Esophagus squamous epithelium (tissue), 4 donors: ENCODE measurements around the gene ACVR2B.

Experiments used
- POLR2A ChIP-seq, 4 donors: fragments of 450-650 bp; IDR thresholded peaks; one replicate each; pipeline ENCODE4 v1.6.1; 2017; ENCODE audit warnings: antibody characterized with exemption in 4 of 4, mild to moderate bottlenecking in 4 of 4, moderate library complexity in 3 of 4
- TF ChIP-seq, protein P1 (sequence below), 6 experiments: fragments of 450-650 bp in 4 of 6; fragments of 200-600 bp in 2 of 6; sonication (generic) in 2 of 6; IDR thresholded peaks; one replicate each; pipeline ENCODE4 v1.5.1; 2016 to 2019; ENCODE audit warnings: antibody characterized with exemption in 6 of 6, mild to moderate bottlenecking in 4 of 6, moderate library complexity in 4 of 6

DNA sequence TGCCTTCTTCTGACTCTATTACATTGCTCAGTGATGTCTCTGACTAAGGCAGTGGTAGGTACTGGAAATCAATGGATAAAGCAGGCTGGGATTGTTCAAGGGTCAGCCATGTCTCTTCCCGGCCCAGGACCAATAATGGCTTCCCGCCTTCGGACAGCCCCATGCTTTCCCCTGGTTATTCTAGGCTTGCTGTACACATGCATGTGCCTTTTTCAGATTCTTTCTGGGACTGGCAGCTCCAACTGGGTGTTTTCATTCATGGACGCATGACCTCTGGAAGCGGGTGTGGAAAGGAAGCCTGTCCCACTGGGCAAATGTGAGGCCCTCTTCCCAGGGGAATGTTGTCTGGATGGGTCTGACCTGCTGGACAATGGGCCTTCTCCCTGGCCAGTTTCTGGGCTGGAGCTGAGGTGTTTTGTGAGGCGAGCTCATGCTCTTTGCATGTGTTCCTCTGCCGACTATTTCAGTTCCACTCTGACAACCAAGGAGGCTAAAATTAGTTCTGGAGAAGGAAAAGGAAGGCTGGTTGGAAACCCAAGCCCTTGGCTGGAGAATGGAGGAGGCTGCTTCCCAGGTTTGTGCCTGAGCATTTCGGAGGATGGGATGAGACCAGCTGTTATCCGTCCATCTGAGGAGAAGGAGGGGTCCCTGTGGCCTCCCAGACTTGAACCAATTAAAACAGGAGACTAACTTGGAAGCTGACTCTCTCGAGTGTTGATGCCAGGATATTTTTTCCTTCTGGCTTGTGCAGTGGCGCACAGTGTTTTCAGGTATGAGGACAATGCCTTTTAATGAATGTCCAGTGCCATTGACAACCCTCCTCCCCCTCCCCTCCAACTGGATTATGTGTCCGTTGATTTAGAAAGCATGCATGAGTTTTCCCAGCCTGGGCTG is 6.9 kb downstream of the ACVR2B start:
- TF ChIP-seq, protein P1, sequence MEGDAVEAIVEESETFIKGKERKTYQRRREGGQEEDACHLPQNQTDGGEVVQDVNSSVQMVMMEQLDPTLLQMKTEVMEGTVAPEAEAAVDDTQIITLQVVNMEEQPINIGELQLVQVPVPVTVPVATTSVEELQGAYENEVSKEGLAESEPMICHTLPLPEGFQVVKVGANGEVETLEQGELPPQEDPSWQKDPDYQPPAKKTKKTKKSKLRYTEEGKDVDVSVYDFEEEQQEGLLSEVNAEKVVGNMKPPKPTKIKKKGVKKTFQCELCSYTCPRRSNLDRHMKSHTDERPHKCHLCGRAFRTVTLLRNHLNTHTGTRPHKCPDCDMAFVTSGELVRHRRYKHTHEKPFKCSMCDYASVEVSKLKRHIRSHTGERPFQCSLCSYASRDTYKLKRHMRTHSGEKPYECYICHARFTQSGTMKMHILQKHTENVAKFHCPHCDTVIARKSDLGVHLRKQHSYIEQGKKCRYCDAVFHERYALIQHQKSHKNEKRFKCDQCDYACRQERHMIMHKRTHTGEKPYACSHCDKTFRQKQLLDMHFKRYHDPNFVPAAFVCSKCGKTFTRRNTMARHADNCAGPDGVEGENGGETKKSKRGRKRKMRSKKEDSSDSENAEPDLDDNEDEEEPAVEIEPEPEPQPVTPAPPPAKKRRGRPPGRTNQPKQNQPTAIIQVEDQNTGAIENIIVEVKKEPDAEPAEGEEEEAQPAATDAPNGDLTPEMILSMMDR (IDR thresholded peaks at IDR 0.05), result no peak
- TF ChIP-seq POLR2A (IDR thresholded peaks at IDR 0.05), result no peak
